AG10803 (cell line): ENCODE data around the gene GAS2L2.
"Not testable (repeated sequence)": the region's sequence is repeated elsewhere in the genome, so short reads cannot be mapped to it uniquely, and the experiment has no call there.

Experiments used
- DNase-seq: peaks from one replicate; pipeline ENCODE4 v3.0.0; 2010; ENCODE audit warnings: low read depth
- H3K4me3 ChIP-seq: 2 replicates; pipeline ENCODE4 v1.5.1; 2011; ENCODE audit warnings: mild to moderate bottlenecking, low read length, control low read depth
- CTCF ChIP-seq: conservative IDR thresholded peaks from 2 replicates; pipeline ENCODE4 v1.5.1; 2011; ENCODE audit warnings: mild to moderate bottlenecking, low read length, control low read depth, inconsistent platforms

Gene GAS2L2

GRCh38 chr17:35765086-35765710 is 12.2 kb upstream of the GAS2L2 start:
- no peak for TF ChIP-seq CTCF
- DNase-seq, result peak; percentile 16
- H3K4me3 ChIP-seq, result no peak overlapping the region

GRCh38 chr17:35764123-35764991 is 11.3 kb upstream of the GAS2L2 start:
- peak; percentile 65 for DNase-seq
- TF ChIP-seq CTCF, result peak; percentile 76
- peak overlapping the region; percentile 43 for H3K4me3 ChIP-seq

GRCh38 chr17:35763767-35764122 is 10.7 kb upstream of the GAS2L2 start:
- H3K4me3 ChIP-seq, result peak overlapping the region; percentile 43
- no peak for TF ChIP-seq CTCF

GRCh38 chr17:35761601-35762000 is 8.6 kb upstream of the GAS2L2 start:
- no peak overlapping the region for H3K4me3 ChIP-seq
- TF ChIP-seq CTCF, result no peak
- DNase-seq, result no peak

More at GRCh38 chr17:35763767-35764122, 10.7 kb upstream of the GAS2L2 start:
- DNase-seq, result no peak

GRCh38 chr17:35760587-35760986 is 7.5 kb upstream of the GAS2L2 start, which contains the start of gene C17orf50:
C17orf50 (plus strand) TSS chr17:35760887; CDS start chr17:35760942, 55 bp downstream.
- DNase-seq, result no peak
- TF ChIP-seq CTCF, result no peak
- no peak within 1 kb of the TSS for H3K4me3 ChIP-seq

- no peak overlapping the region for H3K4me3 ChIP-seq
- no peak for TF ChIP-seq CTCF
- DNase-seq, result no peak
These were observed 4.2 kb upstream of the GAS2L2 start for GRCh38 chr17:35757243-35757642.

GRCh38 chr17:35752471-35752870 is 568 bp downstream of the GAS2L2 start:
- H3K4me3 ChIP-seq, result no peak overlapping the region
- no peak for TF ChIP-seq CTCF
- DNase-seq, result no peak

GRCh38 chr17:35751541-35751940 is 1.5 kb downstream of the GAS2L2 start:
- not testable (repeated sequence) for H3K4me3 ChIP-seq
- peak; percentile 16 for DNase-seq
